Omental fat pad (tissue), 4 donors: Measurements from ENCODE around the gene TMPO. TPM values are rescaled to one million over a fixed set of nuclear protein-coding genes. Genes with fewer than 3 reads are reported as not detected.

Experiments
- ATAC-seq: fragments of 150-250 bp; one replicate; pipeline ENCODE4 v1.9.1; 2016; ENCODE audit warnings: mild to moderate bottlenecking, moderate library complexity; ENCODE audit not compliant: low FRiP score
- DNase-seq: peaks from one replicate; pipeline ENCODE4 v3.0.0-alpha.2; 2019; ENCODE audit warnings: low spot score
- total RNA-seq, 4 donors: library from RNA; depleted of rRNA; stranded (reverse); fragments of >200 nt; gene quantifications; one replicate each; pipeline ENCODE4 v1.1.0, GENCODE V29; 2016
- TF ChIP-seq, protein P1 (sequence below), 3 donors: fragments of 450-650 bp; IDR thresholded peaks; one replicate each; pipeline ENCODE4 v1.5.1; 2016 to 2017; ENCODE audit warnings: antibody characterized with exemption in 3 of 3, mild to moderate bottlenecking in 3 of 3, moderate library complexity in 2 of 3

The TMPO gene
- total RNA-seq, 4 donors from 2014 or later = 30.4 to 95.2 (median 33.5) TPM

DNA sequence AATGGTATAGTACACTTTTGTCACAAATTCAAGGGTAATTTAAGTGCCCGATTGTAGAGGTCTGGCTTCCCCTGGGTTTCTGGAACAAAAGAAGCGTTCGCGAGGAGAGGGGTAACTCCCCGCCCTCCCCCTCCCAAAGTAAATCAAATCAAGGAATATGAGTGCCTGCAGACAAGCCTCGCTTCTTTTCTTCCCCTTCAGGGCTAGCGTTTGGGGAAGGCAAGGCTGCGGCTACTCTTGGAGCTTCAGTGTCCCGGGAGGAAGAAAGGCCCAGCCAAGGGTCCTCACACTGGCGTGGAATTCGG is 456 bp upstream of the TMPO start:
- ATAC-seq (peak; percentile 62), DNase-seq (no peak)
- TF ChIP-seq, protein P1, sequence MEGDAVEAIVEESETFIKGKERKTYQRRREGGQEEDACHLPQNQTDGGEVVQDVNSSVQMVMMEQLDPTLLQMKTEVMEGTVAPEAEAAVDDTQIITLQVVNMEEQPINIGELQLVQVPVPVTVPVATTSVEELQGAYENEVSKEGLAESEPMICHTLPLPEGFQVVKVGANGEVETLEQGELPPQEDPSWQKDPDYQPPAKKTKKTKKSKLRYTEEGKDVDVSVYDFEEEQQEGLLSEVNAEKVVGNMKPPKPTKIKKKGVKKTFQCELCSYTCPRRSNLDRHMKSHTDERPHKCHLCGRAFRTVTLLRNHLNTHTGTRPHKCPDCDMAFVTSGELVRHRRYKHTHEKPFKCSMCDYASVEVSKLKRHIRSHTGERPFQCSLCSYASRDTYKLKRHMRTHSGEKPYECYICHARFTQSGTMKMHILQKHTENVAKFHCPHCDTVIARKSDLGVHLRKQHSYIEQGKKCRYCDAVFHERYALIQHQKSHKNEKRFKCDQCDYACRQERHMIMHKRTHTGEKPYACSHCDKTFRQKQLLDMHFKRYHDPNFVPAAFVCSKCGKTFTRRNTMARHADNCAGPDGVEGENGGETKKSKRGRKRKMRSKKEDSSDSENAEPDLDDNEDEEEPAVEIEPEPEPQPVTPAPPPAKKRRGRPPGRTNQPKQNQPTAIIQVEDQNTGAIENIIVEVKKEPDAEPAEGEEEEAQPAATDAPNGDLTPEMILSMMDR (IDR thresholded peaks at IDR 0.05) = no peak

DNA sequence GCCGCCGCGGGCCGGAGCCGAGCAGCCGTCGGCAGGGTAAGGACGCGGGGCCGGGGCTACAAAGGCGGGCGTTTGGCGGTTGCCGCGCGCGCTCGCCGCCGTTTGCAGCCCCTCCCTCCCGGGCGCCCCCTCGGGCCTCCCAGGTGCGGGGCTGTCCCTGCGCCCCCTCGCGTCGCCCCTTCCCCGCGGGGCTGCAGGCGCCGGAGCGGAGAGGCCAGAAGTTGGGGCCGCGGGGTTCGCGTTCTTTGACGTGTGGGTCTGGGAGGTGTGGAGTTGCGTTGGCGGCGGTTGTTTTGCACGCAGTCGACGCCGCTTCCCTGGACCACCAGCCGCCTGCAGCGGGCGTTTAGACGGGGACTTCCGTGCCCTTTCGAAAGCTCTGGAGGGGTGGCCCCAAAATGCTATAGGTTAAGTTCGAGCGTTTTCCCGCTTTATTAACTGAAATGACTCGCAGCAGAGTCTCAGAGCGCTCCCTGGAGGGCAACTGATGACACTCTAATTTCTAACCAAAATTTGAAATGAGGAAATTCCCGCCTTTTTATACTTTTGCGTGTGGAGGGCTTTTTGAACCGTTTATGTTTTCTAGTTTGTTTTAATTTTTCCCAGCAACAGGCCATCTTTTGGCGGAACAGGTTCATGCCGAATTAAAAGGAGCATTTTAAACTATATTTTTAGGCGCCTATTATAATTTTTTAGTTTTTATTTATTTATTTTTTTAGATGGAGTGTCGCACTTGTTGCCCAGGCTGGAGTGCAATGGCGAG is 902 bp downstream of the TMPO start:
- TF ChIP-seq, protein P1 (IDR thresholded peaks at IDR 0.05) = peak in 2 of 3 donors; percentile 5 to 7
- no peak for DNase-seq
- peak; percentile 52 for ATAC-seq

DNA sequence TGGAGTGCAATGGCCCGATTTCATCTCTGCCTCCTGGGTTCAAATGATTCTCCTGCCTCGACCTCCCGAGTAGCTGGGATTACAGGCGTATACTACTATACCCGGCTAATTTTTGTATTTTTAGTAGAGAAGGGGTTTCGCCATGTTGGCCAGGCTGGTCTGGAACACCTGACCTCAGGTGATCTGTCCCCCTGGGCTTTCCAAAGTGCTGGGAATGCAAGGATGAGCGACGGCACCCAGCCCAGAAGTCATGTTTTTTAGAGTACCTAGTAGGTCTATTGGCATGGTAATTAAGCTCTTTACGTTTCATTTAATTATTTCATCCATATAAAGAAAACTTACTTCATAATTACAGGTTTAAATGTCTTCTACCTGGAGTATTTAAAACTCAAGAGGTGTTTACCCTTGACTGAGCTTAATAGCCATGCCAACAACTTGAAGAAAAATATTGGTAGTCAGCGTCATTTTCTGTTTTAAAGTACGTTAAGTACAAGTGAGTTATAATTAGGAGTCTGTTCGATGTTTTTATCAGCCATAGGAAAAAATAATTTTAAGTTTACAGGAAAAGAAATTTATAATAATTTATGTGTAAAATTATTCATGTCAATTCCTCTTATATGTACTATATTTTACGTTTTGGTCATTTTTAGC is 4.0 kb downstream of the TMPO start:
- DNase-seq = no peak
- no peak for ATAC-seq
- TF ChIP-seq, protein P1 (IDR thresholded peaks at IDR 0.05) = no peak

DNA sequence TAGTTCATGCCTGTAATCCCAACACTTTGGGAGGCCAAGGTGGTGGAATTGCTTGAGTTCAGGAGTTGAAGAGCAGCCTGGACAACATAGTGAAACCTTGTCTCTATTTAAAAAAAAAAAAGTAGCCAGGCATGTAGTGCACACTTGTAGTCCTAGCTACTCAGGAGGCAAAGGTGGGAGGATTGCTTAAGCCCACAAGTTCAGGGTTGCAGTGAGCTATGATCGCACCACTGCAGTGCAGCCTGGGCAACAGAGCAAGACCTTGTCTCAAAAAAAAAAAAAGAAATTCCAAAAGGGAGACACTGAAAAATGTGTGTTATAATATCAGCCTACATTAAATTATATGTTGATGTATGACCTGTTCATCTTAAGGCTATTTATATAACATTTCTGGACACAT is 14.7 kb downstream of the TMPO start:
- ATAC-seq (no peak), DNase-seq (no peak)
- TF ChIP-seq, protein P1 (IDR thresholded peaks at IDR 0.05) = no peak

DNA sequence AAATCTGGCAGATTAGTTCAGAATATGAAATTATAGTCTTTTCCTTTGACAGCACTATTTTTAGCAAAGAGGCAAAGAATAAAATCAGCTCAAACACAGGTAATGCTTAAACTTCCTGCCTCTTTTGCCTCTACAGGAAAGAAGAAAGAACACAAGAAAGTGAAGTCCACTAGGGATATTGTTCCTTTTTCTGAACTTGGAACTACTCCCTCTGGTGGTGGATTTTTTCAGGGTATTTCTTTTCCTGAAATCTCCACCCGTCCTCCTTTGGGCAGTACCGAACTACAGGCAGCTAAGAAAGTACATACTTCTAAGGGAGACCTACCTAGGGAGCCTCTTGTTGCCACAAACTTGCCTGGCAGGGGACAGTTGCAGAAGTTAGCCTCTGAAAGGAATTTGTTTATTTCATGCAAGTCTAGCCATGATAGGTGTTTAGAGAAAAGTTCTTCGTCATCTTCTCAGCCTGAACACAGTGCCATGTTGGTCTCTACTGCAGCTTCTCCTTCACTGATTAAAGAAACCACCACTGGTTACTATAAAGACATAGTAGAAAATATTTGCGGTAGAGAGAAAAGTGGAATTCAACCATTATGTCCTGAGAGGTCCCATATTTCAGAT is 17.4 kb downstream of the TMPO start:
- DNase-seq = no peak
- ATAC-seq = no peak
- TF ChIP-seq, protein P1 (IDR thresholded peaks at IDR 0.05) = peak in 1 of 3 donors; percentile 12

DNA sequence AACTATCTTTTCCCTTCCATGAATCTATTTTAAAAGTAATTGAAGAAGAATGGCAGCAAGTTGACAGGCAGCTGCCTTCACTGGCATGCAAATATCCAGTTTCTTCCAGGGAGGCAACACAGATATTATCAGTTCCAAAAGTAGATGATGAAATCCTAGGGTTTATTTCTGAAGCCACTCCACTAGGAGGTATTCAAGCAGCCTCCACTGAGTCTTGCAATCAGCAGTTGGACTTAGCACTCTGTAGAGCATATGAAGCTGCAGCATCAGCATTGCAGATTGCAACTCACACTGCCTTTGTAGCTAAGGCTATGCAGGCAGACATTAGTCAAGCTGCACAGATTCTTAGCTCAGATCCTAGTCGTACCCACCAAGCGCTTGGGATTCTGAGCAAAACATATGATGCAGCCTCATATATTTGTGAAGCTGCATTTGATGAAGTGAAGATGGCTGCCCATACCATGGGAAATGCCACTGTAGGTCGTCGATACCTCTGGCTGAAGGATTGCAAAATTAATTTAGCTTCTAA is 18.4 kb downstream of the TMPO start:
- no peak for ATAC-seq
- DNase-seq = no peak
- TF ChIP-seq, protein P1 (IDR thresholded peaks at IDR 0.05) = no peak
